HG03066 (cell line): ENCODE data around the gene FAS.

Experiments used
- ATAC-seq: cut with Tn5 transposase; IDR thresholded peaks from one replicate; pipeline ENCODE4 v1.9.1; 2021; ENCODE audit warnings: low read depth; ENCODE audit not compliant: unreplicated experiment

The FAS gene

DNA sequence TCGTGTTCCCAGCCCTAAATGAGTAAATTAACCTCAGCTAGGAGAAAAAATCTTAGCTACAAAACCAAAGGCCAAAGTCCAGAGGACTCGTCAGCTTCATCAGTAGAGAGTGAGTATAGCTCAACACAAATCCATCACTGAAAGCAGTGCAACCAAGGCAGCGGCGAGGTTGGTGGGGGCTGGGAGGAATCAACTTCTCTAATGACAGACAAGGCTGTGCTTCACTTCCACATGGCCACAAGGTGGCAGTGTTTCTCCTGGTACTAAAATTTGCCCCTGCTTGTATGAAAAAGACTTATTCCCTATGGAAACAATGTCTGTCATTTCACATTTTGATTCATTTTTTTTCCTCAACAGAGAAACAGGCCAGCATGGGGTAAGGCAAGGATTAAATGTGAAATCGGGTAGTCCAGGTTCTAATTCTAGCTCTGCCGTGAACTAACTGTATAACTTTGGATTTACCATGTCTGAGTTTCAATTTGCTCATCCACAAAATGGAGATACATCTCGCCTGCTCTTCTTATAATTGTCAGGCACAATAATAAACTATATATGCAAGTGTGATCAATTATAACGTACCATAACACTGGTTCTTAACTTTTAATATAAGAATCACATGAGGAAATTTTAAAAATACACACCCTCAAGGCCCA lies 39.3 kb downstream of the FAS start:
- ATAC-seq, result no peak

DNA sequence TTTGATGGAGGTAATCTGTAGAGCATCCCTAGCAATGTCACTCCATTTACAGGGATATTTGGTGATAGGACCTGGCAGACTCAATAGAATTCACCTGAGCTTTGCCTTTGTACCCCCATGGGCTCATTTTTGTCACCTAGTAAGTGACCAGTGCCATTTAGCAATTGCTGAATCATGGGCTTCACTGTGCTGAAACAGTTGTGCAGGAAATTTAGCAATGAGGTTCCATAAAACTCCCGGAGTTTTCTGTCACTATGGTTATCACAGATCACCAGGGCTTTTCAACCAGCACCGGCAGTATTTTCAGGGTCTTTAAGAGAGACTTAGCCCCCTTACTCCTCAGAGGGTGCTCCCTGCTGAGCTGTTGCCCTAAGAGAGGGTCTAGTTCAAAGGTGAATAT lies 40.2 kb downstream of the FAS start:
- no peak for ATAC-seq

DNA sequence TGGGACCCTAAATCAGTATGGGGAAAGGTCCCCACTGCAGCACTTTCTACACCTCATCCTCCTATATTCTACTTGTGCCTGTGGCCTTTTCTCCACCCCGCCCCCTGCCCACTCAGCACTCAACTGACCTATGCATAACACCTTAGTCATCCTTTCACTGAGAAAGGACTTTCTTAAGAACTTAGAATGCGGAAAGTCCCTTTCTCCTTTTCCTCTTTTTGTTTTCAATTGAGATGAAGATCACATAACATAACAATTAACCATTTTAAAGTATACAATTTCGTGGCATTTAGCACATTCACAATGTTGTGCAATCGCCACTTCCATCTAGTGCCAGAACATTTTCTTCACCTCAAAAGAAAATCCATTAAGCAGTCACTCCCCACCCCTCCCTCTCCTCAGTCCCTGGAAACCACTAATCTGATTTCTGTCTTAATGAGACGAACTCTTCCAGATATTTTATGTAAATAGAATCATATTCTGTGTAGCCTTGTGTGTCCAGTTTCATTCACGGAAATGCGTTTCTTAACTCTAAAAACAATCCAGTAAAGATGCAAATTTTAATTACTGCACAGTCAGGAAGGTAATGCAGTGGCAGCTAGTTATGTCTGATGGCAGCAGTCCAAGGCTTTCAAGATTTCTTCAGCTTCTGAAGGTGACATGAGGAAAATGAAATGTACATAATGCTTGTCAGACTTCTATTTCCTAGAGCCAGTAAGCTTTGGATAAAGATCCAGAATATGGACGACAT lies 41.7 kb downstream of the FAS start:
- ATAC-seq, result peak; percentile 64

DNA sequence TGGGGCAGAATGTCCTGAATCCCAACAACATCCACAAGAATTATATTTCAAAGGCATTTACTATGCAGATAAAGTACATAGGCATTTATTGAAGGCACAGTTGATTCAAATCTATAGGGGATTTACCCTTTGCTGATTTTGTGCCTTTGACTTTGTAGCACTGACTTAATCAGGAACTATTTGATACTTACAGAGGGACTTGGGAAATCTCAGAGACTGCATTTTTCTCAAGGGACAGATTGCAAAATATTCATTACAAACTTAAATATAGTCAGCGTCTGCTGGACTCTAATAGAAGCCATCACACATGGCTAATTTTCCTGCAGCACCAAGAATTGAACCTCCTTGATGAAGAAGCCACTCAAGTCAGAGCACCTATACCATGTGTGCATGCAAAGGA lies 44.9 kb downstream of the FAS start:
- no peak for ATAC-seq

DNA sequence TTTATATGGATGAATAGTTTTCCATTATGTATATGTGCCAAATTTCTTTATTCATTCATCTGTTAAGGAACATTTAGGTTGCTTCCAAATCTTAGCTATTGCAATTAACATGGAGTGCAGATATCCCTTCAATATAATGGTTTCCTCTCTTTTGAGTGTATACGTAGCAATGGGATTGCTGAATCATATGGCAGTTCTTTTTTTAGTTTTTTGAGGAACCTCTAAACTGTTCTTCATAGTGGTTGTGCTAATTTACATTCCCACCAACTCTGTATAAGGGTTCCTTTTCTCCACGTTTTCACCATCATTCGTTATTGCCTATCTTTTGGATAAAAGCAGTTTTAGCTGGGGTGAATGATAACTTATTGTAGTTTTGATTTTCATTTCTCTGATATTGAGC lies 46.5 kb downstream of the FAS start:
- ATAC-seq, result no peak

DNA sequence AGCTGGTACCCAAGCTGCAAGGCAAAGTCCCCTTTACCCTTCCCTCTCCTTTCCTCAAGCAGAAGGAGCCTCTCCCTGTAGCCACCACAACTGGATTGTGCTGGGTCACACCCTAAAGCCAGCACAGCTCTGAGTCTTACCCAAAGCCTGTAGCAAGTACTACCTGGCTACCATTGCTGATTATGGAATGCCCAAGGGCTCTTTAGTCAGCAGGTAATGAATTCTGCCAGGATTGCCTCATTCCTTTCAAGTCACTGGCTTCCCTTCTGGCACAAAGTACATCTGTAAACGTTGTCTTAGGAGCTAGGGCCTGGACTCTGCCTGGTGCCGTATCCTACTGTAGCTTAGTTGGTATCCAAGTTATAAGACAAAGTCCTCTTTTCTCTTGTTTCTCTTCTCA lies 52.0 kb downstream of the FAS start:
- ATAC-seq, result no peak

DNA sequence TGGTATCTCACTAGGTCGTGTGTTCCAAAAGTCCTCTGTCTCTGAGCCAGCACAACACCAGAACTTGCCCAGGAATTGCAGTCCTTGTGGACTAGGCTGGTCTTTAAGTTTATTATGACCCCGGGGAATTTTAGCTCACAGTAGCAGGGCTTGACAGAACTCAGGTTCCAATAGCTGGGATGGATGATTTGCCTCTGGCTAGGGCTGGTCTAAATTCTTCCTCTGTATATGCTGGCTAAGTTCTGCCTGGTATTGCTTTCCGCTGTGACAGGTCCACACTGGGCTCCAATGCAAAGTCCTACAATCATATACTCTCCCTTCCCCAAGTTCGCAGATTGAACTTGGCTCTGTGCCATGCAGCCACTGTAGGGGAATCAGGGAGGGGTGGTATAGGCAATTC lies 52.5 kb downstream of the FAS start:
- no peak for ATAC-seq

GRCh38 chr10:89047397-89047796 lies 56.8 kb downstream of the FAS start:
- ATAC-seq, result no peak

- no peak for ATAC-seq
Observed at GRCh38 chr10:89051593-89051992, 61.0 kb downstream of the FAS start.

DNA sequence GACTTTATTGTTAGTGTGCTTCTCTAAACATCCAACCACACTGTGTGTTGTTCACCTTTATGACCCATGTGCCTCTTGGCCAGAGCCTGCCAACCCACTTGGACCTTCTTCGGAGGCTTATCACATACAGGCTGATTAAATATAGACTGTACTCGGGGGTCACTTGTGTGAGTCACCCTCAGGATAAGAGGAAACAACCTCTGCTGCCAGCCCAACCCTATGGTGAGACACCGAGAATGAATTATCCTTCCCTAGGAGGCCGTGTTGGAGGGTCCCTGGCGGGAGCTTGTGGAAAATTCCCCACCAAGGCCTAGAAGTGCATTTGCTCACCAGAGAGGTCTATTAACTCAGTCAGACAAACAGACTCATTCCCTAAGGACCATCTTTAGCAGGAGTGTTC lies 63.0 kb downstream of the FAS start:
- no peak for ATAC-seq

GRCh38 chr10:89055159-89055558 lies 64.6 kb downstream of the FAS start:
- ATAC-seq, result no peak

- no peak for ATAC-seq
Observed at GRCh38 chr10:89062861-89063260, 72.3 kb downstream of the FAS start.

DNA sequence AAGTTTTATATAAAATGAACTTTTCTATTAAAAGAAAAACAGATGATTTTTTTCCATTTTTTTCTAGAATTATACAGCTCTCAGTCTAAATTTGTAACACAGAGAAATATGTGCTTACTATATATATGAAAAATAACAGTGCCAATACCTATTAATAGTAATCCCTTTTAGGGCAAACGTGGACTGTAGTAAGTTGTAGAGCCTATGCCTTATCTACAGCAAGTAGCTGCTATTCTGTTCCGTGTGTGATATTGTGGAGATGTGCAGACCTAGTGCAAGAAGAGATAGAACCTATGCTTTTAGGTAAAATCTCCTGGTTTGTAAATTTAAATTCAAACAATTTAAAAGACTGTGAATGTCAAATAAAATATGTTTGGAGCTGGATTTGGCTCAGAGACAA lies 72.9 kb downstream of the FAS start:
- ATAC-seq, result no peak

- no peak for ATAC-seq
Observed at GRCh38 chr10:89064748-89065147, 74.2 kb downstream of the FAS start.
